ENCODE measurements around the gene VWCE. TPM values are rescaled to one million over a fixed set of nuclear protein-coding genes. Genes with fewer than 3 reads are reported as not detected.

VWCE gene
- polyA plus RNA-seq, 1 donor from 2014 or later = 0.84 TPM

DNA sequence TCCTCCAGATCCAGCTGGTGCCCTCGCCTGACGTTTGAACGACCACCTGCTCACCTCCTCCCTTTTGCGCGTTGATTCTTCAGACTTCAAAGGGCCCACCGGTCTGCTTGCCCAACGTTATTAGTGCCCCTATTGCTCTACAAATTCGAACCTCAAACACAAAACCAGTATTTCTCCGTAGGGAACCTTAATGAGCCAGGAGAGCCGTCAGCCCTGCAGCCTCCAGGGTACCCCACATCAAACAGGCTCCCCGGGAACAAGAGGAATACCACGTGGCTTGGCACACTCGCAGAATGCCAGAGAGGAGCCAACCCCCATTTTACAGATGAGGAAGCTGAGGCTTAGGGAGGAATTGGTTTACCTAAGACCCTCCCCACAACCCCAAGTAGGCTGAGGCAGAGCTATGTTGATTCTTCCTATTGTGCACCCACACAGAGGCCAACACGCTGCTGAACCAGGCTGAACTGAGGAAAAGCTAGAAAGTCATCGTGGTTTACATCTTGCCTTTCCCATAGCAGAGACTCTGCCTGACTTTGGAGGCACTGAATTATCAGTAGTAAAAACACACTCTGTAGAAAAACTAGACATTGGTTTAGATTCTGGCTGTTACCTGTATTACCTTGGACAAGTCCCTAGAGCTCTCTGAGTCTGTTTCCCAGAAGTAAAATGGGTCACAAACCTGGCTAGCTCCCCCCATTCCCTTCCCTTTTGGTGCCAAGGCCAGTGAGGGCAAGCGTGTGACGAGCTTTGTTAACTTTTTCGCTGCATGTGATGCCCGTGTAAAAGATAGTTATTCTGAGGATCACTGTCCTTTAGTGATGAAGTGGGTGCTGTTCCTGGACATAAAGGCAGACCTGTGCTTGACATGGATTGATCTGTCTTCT is 38.7 kb upstream of the VWCE start:
- peaks cover 36 to 41% (median 38%) of the 10 kb centered on the region in 3 donors for H3K4me1 Mint-ChIP-seq
- H3K27me3 Mint-ChIP-seq = no peaks in the 10 kb centered on the region
- H3K9me3 Mint-ChIP-seq = no peaks in the 10 kb centered on the region
- no peaks in the 10 kb centered on the region for H3K36me3 Mint-ChIP-seq
- peak overlapping the region; percentile 85 to 97 (median 92) for H3K4me3 Mint-ChIP-seq
- H3K27ac Mint-ChIP-seq = peak overlapping the region; percentile 84 to 96 (median 95)

DNA sequence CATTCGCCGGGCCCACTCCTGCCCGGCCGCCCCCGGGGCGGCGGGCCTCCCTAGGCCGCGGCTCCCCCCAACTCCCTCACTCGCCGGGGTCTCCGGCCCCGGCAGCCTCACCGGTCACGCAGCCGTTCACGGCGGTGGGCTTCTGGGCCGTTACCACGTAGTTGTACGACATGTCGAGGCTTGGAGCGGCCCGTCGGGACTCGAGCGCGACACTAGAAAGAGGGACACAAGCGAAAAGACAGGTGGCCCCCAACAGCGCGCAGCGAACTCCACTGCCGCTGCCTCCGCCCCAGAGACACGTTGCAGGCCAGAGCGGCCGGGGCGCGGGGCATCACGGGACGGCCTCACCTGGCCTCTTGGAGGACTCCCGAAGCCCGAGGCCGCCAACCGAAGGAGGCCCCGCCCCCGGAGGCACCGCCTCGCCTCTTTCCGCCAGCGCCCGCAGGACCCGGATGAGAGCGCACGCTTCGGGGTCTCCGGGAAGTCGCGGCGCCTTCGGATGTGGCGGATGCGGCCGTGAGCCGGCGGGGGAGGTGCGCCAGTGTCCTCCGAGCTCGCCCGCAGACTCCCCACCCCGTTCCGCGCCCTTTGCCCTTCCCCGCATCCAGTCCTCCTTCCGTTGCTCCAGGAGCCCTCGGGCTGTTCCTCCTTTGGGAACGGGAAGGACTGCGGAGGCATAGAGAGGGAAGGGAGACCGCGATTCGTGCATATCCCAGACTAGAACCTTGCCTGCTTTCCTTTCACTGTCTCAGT is 37.9 kb upstream of the VWCE start, which contains the start of the genes DDB1 and TKFC:
TSS of gene DDB1 (minus strand) at position 309 of the 753 bp plus-strand sequence. CDS start at position 172, 137 bp downstream.
TSS of gene TKFC (plus strand) at position 432 of the 753 bp plus-strand sequence. CDS start 1,501 bp downstream, outside the sequence.
- no peaks in the 10 kb centered on the region for H3K27me3 Mint-ChIP-seq
- H3K36me3 Mint-ChIP-seq = no peaks in the 10 kb centered on the region
- H3K9me3 Mint-ChIP-seq = no peaks in the 10 kb centered on the region
- H3K4me1 Mint-ChIP-seq = peaks cover 36 to 41% (median 40%) of the 10 kb centered on the region in 3 donors
- H3K27ac Mint-ChIP-seq = peak within 1 kb of the TSS; percentile 84 to 96 (median 95)
- H3K4me3 Mint-ChIP-seq = peak within 1 kb of the TSS; percentile 85 to 97 (median 92)

DNA sequence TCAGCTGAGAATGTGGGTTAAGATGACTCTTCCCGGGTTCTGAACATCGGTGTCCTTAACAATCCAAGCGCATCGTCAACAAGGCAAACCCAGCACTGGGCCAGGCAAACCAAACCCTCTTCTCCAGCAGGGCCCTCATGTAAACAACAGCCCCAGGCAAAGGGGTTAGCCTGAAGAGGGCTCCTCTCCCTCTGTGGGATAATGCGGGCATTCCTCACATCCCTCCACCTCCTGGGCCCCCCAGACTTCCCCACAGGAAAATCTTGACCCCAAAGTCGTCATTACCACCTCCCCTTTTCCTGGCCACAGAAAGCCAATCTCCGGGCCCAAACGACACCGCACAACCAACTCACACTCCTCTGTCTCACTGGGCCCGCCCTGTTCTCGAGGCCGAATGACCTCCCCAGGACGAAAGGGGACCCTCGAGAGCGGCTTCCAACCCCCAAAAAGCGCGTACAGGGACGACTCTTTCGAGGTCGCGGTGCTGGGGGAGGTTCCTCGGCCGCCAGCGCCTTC is 37.2 kb upstream of the VWCE start:
- no peaks in the 10 kb centered on the region for H3K36me3 Mint-ChIP-seq
- H3K4me1 Mint-ChIP-seq = peaks cover 38 to 41% (median 40%) of the 10 kb centered on the region in 3 donors
- no peaks in the 10 kb centered on the region for H3K9me3 Mint-ChIP-seq
- H3K27me3 Mint-ChIP-seq = no peaks in the 10 kb centered on the region
- H3K27ac Mint-ChIP-seq = peak overlapping the region; percentile 84 to 96 (median 91)
- peak overlapping the region; percentile 85 to 97 (median 92) for H3K4me3 Mint-ChIP-seq

DNA sequence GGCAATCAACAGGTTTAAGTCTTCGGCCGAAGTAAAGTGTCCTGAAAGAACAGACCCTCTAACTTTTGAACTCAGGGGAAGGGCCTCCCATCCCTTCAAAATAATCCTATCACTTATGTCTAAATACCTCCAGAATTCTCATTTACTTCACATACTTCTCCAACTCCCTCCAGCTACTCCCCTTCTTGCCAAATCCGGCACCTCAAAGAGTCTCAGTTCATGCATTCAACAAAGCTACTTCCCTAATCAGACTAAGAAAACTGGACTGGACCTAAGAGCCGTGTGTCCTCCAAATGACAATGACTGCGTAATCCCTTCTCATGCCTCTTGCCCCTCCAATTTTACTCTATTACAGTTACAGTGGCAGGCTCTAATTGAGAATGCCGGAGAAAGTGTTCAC is 36.5 kb upstream of the VWCE start:
- H3K27me3 Mint-ChIP-seq = no peaks in the 10 kb centered on the region
- no peaks in the 10 kb centered on the region for H3K36me3 Mint-ChIP-seq
- H3K27ac Mint-ChIP-seq = peak overlapping the region in 2 of 3 donors; percentile 84 to 96
- H3K9me3 Mint-ChIP-seq = no peaks in the 10 kb centered on the region
- peak overlapping the region; percentile 85 to 97 (median 92) for H3K4me3 Mint-ChIP-seq
- H3K4me1 Mint-ChIP-seq = peaks cover 34 to 41% (median 40%) of the 10 kb centered on the region in 3 donors

DNA sequence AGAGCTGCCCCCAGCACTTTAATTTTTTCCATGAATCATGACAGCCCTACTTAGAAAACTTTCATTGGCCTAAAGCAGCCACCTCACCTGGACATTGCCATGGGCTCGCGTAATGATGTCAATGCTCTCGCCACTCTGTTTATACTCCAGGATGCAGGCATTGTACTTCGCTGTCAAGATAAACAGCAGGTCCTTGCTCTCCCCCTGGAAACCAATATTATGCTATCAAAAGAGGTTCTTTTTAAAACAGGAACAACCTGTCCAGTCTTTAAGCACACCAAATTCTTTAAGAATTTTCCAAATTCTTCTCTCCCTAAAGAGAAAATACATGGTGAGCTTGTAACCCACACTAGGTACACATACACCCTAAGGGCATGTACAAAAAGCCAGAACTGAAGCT is 34.8 kb upstream of the VWCE start:
- Mint-ChIP-seq H3K36me3 (peaks cover 4% of the 10 kb centered on the region), H3K27ac (peak overlapping the region in 1 of 3 donors; percentile 29), H3K9me3 (no peaks in the 10 kb centered on the region), H3K4me1 (peaks cover 30 to 35% (median 32%) of the 10 kb centered on the region in 3 donors), H3K27me3 (no peaks in the 10 kb centered on the region), H3K4me3 (peak overlapping the region in 2 of 4 donors; percentile 24 to 85)

DNA sequence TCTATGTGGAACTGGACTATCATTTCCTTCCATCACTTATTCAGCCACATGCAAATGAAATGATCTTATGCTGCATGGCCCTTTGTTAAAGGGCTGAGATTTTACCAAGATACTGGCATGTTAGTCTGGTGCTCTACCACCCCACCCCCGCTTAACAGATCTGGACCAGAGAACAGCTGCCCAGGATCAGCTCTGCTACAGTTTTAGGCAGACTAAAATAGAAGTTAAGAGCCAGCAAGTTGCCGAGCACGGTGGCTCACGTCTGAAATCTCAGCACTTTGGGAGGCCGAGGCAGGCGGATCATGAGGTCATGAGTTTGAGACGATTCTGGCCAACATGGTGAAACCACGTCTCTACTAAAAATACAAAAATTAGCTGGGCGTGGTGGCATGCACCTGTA is 33.2 kb upstream of the VWCE start:
- H3K4me3 Mint-ChIP-seq = peak overlapping the region in 1 of 4 donors; percentile 61
- H3K36me3 Mint-ChIP-seq = peaks cover 4% of the 10 kb centered on the region
- H3K9me3 Mint-ChIP-seq = no peaks in the 10 kb centered on the region
- peaks cover 23 to 31% (median 25%) of the 10 kb centered on the region in 3 donors for H3K4me1 Mint-ChIP-seq
- no peak overlapping the region for H3K27ac Mint-ChIP-seq
- H3K27me3 Mint-ChIP-seq = no peaks in the 10 kb centered on the region

DNA sequence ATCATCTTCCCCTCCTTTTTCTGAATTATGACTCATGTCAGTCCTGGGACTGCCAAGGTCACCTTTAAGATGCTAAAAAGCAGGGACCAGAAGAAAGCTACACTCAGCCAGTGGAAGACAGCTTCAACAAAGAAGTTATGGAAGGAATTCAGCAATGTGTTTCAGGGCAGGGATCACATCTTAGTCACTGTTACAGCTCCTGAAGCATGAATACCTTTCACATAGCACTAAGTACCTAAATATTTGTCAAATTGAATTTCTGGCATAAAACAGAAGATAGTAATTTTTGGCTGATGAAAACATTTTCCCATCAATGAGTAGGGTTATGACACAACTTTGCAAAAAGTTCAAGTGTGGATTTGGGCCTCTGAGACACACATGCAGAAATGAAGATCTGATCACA is 32.6 kb upstream of the VWCE start:
- Mint-ChIP-seq H3K27me3 (no peaks in the 10 kb centered on the region), H3K4me3 (no peak overlapping the region), H3K9me3 (no peaks in the 10 kb centered on the region), H3K27ac (no peak overlapping the region), H3K4me1 (peaks cover 23 to 27% (median 25%) of the 10 kb centered on the region in 3 donors), H3K36me3 (peaks cover 7% of the 10 kb centered on the region)

DNA sequence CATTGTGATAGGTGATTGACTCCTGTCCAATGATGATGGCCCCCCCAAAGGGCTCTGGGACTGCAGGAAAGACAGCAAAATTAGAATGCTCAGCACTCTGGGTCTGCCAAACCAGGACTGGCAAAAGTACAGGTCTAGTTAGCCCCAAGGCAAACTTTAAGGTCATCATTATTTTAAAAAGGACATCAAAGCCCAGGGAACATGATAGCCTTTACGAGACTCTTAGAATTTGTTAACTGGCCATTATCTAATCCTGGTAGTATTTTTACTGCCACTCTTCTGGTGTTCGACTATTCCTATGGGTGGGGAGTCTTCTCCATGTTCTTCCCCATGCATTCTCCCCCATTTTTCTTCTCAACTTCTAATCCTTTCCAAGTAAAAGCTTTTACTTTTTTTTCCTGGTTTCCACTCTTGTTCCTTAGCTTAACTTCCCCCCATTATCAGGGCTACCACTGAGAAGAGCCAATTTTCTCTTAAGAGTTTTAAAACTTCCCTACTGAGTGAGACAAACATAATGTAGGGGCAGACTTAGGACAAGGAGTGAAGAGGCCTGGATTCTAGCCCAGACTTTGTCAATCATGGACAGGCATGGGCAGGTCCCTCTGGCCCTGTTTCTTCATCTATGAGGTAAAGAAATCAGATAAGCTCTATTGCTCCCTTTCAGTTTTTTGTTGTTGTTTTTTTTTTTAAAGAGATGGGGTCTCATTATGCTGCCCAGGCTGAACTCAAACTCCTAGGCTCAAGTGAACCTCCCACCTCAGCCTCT is 30.7 kb upstream of the VWCE start:
- H3K27ac Mint-ChIP-seq = no peak overlapping the region
- peak overlapping the region in 1 of 4 donors; percentile 67 for H3K4me3 Mint-ChIP-seq
- no peaks in the 10 kb centered on the region for H3K9me3 Mint-ChIP-seq
- H3K4me1 Mint-ChIP-seq = peaks cover 9 to 11% (median 10%) of the 10 kb centered on the region in 3 donors
- H3K27me3 Mint-ChIP-seq = no peaks in the 10 kb centered on the region
- peaks cover 9% of the 10 kb centered on the region for H3K36me3 Mint-ChIP-seq

DNA sequence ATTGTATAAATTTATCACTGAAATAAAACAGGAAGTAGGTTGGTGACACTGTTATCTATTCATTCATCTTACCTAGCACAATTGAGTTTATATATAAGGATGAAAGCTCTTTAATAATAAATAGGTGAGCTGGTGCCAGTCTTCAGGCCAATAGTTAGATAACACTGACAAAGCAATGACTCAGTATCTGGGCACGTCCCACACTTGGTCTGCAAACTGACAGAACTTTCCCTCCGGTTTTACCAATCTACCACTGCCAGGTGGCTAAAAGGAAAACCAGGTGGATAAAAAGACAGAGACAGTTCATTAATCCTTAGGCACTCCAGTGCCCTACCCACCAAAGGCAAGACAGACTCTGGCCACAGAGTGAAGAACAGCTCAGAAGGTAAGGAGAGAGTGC is 20.1 kb upstream of the VWCE start:
- Mint-ChIP-seq H3K4me1 (no peaks in the 10 kb centered on the region), H3K9me3 (no peaks in the 10 kb centered on the region), H3K4me3 (no peak overlapping the region), H3K36me3 (peaks cover 3% of the 10 kb centered on the region), H3K27me3 (no peaks in the 10 kb centered on the region), H3K27ac (no peak overlapping the region)

DNA sequence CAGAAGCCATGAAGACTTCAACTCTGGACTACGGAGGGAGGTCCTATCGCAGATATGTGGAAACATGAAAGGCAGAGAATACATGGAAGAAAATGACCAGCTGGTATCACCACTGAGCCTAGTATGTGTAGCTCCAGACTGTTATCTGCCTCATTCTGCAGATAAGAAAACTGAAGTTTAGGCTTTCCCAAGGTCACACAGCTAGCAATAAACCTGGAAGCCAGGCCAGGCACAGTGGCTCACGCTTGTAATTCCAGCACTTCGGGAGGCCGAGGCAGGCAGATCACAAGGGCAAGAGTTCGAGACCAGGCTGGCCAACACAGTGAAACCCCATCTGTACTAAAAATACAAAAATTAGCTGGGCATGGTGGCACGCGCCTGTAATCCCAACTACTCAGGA is 15.6 kb upstream of the VWCE start:
- peak overlapping the region in 1 of 4 donors; percentile 35 for H3K4me3 Mint-ChIP-seq
- H3K36me3 Mint-ChIP-seq = peaks cover 3% of the 10 kb centered on the region
- H3K9me3 Mint-ChIP-seq = no peaks in the 10 kb centered on the region
- peak overlapping the region in 1 of 3 donors; percentile 83 for H3K27ac Mint-ChIP-seq
- H3K27me3 Mint-ChIP-seq = no peaks in the 10 kb centered on the region
- no peaks in the 10 kb centered on the region for H3K4me1 Mint-ChIP-seq

DNA sequence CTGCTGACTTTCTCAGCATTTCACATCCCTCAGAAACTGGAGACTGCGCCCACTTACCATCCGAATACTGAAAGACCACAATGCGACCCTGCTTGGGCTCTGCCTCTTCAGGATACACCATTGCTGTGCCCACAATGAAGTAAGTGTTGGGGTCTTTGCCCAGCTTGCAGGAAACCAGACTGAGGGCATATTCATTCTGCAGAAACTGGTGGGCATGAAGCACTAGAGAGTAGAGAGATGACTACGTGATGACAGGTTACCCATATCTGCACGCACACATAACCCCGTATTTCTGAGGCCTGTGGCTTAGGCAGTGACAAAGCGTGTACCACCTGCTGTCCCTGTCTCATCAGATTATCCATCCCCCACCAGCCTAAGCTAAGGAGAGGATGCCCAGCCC is 14.6 kb upstream of the VWCE start:
- Mint-ChIP-seq H3K4me3 (no peak overlapping the region), H3K27me3 (no peaks in the 10 kb centered on the region), H3K9me3 (no peaks in the 10 kb centered on the region), H3K4me1 (no peaks in the 10 kb centered on the region), H3K36me3 (peaks cover 3% of the 10 kb centered on the region), H3K27ac (peak overlapping the region in 1 of 3 donors; percentile 73)

DNA sequence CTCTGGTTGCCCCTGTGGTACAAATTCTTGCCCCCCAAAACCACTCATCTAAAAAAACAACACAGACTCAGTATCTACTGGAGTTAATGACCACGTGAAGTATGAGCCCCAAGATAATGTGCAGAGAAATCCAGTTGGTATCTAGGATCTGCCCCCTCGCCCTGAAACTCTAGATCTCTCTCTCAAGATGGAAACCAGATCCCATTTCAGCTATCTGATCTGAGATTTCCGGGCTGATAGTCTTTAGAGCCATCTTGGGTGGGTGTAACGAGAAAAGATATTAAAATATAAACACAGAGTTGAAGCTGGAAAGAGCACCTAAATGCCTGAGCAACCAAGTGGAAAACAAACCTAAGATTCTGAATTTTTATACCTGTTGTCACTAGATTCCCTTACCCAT is 14.0 kb upstream of the VWCE start:
- Mint-ChIP-seq H3K36me3 (peaks cover 3% of the 10 kb centered on the region), H3K9me3 (no peaks in the 10 kb centered on the region), H3K27me3 (no peaks in the 10 kb centered on the region), H3K4me1 (no peaks in the 10 kb centered on the region), H3K27ac (no peak overlapping the region), H3K4me3 (no peak overlapping the region)

DNA sequence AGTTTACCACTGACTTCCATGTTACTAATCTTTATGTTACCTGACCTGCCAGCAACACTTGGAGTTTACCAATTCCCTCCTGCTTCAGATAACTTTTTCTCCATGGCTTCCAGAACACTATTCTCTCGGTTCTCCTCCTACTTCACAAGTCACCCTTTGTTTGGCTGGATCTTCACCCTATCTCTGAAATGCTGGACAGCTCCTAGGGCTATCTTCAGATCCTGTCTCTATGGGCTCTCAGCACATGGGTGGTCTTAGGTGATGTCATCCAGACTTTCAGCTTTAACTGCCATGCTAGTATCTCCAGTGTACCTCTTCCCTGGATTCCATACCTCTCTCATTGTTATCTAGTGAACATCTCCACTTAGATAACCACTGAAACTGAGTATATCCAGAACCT is 12.2 kb upstream of the VWCE start:
- Mint-ChIP-seq H3K4me3 (no peak overlapping the region), H3K27me3 (no peaks in the 10 kb centered on the region), H3K9me3 (no peaks in the 10 kb centered on the region), H3K27ac (no peak overlapping the region), H3K4me1 (no peaks in the 10 kb centered on the region), H3K36me3 (peaks cover 5% of the 10 kb centered on the region)

DNA sequence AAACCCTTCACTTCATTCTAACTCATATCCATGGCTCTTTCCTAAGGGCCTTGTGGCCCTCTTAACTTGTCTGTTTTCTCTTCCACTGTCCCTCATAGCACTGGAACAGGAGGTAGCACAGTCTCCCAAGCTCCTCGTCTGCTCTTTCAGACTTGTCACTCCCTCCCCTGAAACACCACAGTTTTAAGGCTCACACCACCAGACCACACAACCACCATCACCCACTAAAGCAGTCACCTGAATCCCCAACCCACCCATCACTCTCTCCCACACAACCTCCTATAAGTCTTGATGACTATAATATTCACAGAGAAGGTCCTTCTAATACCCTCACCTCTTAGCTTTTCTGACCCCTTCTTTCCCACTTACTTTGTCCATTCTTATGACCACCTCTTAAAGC is 11.1 kb upstream of the VWCE start:
- Mint-ChIP-seq H3K27ac (no peak overlapping the region), H3K27me3 (no peaks in the 10 kb centered on the region), H3K9me3 (no peaks in the 10 kb centered on the region), H3K4me1 (no peaks in the 10 kb centered on the region), H3K36me3 (peaks cover 5% of the 10 kb centered on the region), H3K4me3 (no peak overlapping the region)

Data from IgD-negative memory B cell (primary cell).